HUES6 (cell line): ENCODE data around the gene LEKR1.
"Not testable (repeated sequence)": the region's sequence is repeated elsewhere in the genome, so short reads cannot be mapped to it uniquely, and the experiment has no call there.

Experiments
- H3K27ac ChIP-seq: 2 replicates; pipeline ENCODE4 v1.7.0; 2013; ENCODE audit warnings: low read depth, mild to moderate bottlenecking, low read length, inconsistent platforms
- H3K27me3 ChIP-seq: 2 replicates; pipeline ENCODE4 v1.6.1; 2013; ENCODE audit warnings: low read length; ENCODE audit not compliant: control insufficient read depth, insufficient read depth
- H3K36me3 ChIP-seq: 2 replicates; pipeline ENCODE4 v1.6.1; 2013; ENCODE audit warnings: low read length; ENCODE audit not compliant: control insufficient read depth, insufficient read depth
- H3K4me1 ChIP-seq: 2 replicates; pipeline ENCODE4 v1.6.1; 2013; ENCODE audit warnings: low read length; ENCODE audit not compliant: control insufficient read depth, insufficient read depth
- H3K4me3 ChIP-seq: 2 replicates; pipeline ENCODE4 v1.5.1; 2013; ENCODE audit warnings: low read depth, low read length
- H3K9ac ChIP-seq: one replicate; pipeline ENCODE4 v1.6.1; 2013; ENCODE audit warnings: mild to moderate bottlenecking, low read length
- H3K9me3 ChIP-seq: 2 replicates; pipeline ENCODE4 v1.6.1; 2013; ENCODE audit warnings: low read depth, low read length; ENCODE audit not compliant: control insufficient read depth, insufficient read depth

The LEKR1 gene

GRCh38 chr3:156840826-156841689, 14.9 kb downstream of the LEKR1 start:
- H3K4me1 ChIP-seq = peaks cover 6% of the 10 kb centered on the region; the same call in 1 of the 2 replicates
- H3K9ac ChIP-seq = no peak overlapping the region
- H3K27me3 ChIP-seq = no peaks in the 10 kb centered on the region; the same call in 1 of the 2 replicates
- H3K27ac ChIP-seq = no peak overlapping the region
- no peaks in the 10 kb centered on the region for H3K36me3 ChIP-seq
- H3K4me3 ChIP-seq = no peak overlapping the region
- no peaks in the 10 kb centered on the region for H3K9me3 ChIP-seq

DNA sequence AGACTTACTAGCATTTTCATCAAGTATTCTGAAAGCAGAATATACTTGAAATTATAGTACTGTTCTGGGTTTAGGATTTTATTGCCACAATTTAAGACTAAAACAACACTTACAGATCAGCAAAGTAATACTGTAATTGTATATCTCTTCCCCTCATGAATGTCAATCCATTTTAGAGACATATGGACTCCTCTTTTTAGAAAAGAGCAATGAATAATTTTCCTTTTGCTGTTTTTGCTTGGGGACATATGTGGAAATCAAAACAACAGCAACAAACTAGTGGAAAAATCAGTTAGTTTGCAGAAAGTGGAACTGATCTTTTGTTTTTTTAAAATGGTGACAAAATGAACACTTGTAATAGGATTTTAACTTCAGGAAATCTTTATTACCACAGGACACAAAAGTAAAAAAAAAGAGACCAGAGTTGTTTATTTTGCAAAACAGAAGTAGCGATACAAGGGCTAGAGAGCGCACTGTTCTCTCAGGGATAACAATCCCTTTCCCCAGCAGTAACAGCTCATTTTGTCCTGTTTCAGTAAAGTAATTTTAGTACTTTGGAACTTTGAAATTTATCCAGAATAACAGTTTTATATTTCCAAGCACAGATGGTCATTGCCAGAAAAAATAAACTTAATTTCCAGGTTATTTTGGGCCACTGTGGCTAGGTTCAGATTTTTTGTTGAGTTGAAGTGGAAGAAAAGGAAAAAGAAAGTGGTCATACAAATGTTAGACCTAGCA, 17.1 kb downstream of the LEKR1 start:
- Histone ChIP-seq H3K27ac (no peak overlapping the region), H3K9me3 (no peaks in the 10 kb centered on the region), H3K4me1 (peaks cover 6% of the 10 kb centered on the region; the same call in 1 of the 2 replicates), H3K27me3 (no peaks in the 10 kb centered on the region), H3K36me3 (no peaks in the 10 kb centered on the region), H3K4me3 (no peak overlapping the region), H3K9ac (no peak overlapping the region)

GRCh38 chr3:156847752-156848448, 21.7 kb downstream of the LEKR1 start:
- no peaks in the 10 kb centered on the region for H3K36me3 ChIP-seq
- no peak overlapping the region for H3K9ac ChIP-seq
- H3K9me3 ChIP-seq = no peaks in the 10 kb centered on the region
- H3K4me3 ChIP-seq = no peak overlapping the region
- H3K4me1 ChIP-seq = no peaks in the 10 kb centered on the region
- H3K27ac ChIP-seq = no peak overlapping the region
- no peaks in the 10 kb centered on the region for H3K27me3 ChIP-seq

DNA sequence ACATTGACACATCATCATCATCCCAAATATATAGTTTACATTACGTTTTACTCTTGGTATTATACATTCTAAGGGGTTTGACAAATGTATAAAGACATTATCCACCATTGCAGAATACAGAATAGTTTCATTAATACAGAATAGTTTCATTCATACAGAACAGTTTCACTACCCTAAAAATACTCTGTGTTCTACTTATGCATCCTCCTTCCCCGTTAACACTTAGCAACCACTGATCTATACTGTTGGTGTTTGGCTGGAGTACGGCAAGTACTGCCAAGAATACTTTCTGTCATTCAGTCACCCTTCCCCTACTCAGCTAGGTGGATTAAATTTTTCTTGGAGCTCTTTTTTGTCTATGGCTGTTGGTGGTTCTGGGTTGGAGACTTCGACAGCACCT, 33.4 kb downstream of the LEKR1 start:
- no peaks in the 10 kb centered on the region for H3K27me3 ChIP-seq
- no peaks in the 10 kb centered on the region for H3K36me3 ChIP-seq
- no peaks in the 10 kb centered on the region for H3K9me3 ChIP-seq
- H3K4me1 ChIP-seq = no peaks in the 10 kb centered on the region
- no peak overlapping the region for H3K4me3 ChIP-seq
- no peak overlapping the region for H3K9ac ChIP-seq
- H3K27ac ChIP-seq = no peak overlapping the region

DNA sequence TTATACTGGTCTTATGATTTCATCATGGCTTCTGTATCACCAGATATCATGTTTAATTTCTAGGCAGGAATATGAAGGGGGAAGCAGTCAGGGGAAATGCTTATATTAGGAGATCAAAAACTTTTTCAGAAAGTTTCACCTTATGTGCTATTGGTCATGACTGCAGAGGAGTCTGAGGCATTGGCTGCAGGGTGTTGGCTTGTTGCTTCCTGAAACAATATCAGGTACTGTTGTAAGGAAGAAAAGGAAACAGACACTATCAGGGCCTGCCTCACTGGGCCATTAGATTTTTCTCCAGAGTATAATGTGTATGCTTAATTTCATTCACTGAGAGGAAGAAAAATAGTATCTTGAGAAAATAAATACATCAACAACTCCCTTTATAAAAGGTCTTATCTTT, 34.7 kb downstream of the LEKR1 start:
- H3K27me3 ChIP-seq = no peaks in the 10 kb centered on the region
- H3K4me1 ChIP-seq = no peaks in the 10 kb centered on the region
- no peaks in the 10 kb centered on the region for H3K9me3 ChIP-seq
- H3K27ac ChIP-seq = no peak overlapping the region
- H3K9ac ChIP-seq = no peak overlapping the region
- H3K36me3 ChIP-seq = no peaks in the 10 kb centered on the region
- no peak overlapping the region for H3K4me3 ChIP-seq

GRCh38 chr3:156862338-156862737, 36.2 kb downstream of the LEKR1 start:
- no peaks in the 10 kb centered on the region for H3K4me1 ChIP-seq
- H3K27ac ChIP-seq = no peak overlapping the region
- no peak overlapping the region for H3K9ac ChIP-seq
- no peaks in the 10 kb centered on the region for H3K27me3 ChIP-seq
- no peak overlapping the region for H3K4me3 ChIP-seq
- no peaks in the 10 kb centered on the region for H3K36me3 ChIP-seq
- no peaks in the 10 kb centered on the region for H3K9me3 ChIP-seq

- no peaks in the 10 kb centered on the region for H3K27me3 ChIP-seq
- H3K4me1 ChIP-seq = no peaks in the 10 kb centered on the region
- H3K9ac ChIP-seq = no peak overlapping the region
- H3K4me3 ChIP-seq = no peak overlapping the region
- H3K9me3 ChIP-seq = no peaks in the 10 kb centered on the region
- H3K36me3 ChIP-seq = no peaks in the 10 kb centered on the region
- H3K27ac ChIP-seq = no peak overlapping the region
These were observed 39.6 kb downstream of the LEKR1 start for GRCh38 chr3:156865732-156866131.

- H3K4me1 ChIP-seq = no peaks in the 10 kb centered on the region
- no peak overlapping the region for H3K4me3 ChIP-seq
- H3K9ac ChIP-seq = no peak overlapping the region
- no peak overlapping the region for H3K27ac ChIP-seq
- no peaks in the 10 kb centered on the region for H3K36me3 ChIP-seq
- H3K27me3 ChIP-seq = no peaks in the 10 kb centered on the region
- no peaks in the 10 kb centered on the region for H3K9me3 ChIP-seq
These were observed 41.0 kb downstream of the LEKR1 start for GRCh38 chr3:156867174-156867573.

DNA sequence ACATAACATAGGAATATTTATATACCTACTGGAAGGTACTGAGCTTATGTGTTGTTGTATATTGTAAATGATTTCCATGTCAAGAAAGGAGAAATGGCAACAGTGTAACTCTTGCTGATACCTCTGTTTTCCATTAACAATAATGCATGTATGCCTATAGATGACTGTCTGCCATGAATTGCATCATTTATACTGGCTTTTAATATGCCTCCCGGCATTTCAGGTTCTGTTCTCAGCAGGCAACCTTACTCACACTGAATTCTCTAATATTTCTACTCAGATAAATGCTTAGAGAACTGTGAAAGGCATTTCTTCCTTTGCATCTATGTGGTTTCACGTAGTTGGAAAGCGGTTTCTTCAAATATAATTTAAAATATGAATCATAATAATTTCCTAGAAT, 41.8 kb downstream of the LEKR1 start:
- H3K4me3 ChIP-seq = no peak overlapping the region
- no peaks in the 10 kb centered on the region for H3K36me3 ChIP-seq
- no peak overlapping the region for H3K27ac ChIP-seq
- H3K27me3 ChIP-seq = no peaks in the 10 kb centered on the region
- no peaks in the 10 kb centered on the region for H3K4me1 ChIP-seq
- H3K9me3 ChIP-seq = no peaks in the 10 kb centered on the region
- no peak overlapping the region for H3K9ac ChIP-seq

DNA sequence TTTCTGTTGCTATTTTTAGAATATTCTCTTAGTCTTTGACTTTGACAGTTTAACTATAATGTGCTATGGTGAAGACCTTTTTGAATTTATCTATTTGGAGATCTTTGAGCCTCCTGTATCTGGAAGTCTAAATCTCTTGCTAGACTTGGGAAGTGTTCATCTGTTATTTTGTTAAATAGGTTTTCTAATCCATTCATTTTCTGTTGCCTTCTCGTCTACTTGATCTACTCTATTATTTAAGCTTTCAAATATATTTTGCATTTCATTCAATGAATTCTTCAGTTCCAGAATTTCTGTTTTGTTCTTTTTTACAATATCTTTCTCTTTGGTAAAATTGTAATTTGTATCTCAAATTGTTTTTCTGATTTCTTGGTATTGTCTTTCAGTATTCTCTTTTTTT, 47.8 kb downstream of the LEKR1 start:
- H3K27ac ChIP-seq = no peak overlapping the region
- H3K4me1 ChIP-seq = no peaks in the 10 kb centered on the region
- H3K9me3 ChIP-seq = peaks cover 23% of the 10 kb centered on the region; the same call in 1 of the 2 replicates
- H3K36me3 ChIP-seq = no peaks in the 10 kb centered on the region
- no peak overlapping the region for H3K4me3 ChIP-seq
- no peak overlapping the region for H3K9ac ChIP-seq
- H3K27me3 ChIP-seq = no peaks in the 10 kb centered on the region

GRCh38 chr3:156879491-156879890, 53.3 kb downstream of the LEKR1 start:
- H3K27ac ChIP-seq, H3K36me3 ChIP-seq, H3K9ac ChIP-seq, H3K4me1 ChIP-seq, H3K4me3 ChIP-seq, H3K27me3 ChIP-seq: not testable (repeated sequence)
- peaks cover 34% of the 10 kb centered on the region for H3K9me3 ChIP-seq
